Suprapubic skin (tissue), 4 donors: ENCODE measurements around the gene MTIF3. TPM values are rescaled to one million over a fixed set of nuclear protein-coding genes. Genes with fewer than 3 reads are reported as not detected.
A peak's percentile ranks its signal among the peaks of the same experiment; 100 is the strongest.

ENCODE experiments used
- DNase-seq, 2 donors: peaks; one replicate each; pipeline ENCODE4 v3.0.0-alpha.2; 2019; ENCODE audit warnings: low spot score in 2 of 2
- H3K27ac ChIP-seq: fragments of 200-600 bp; sonication (generic); one replicate; pipeline ENCODE4 v1.5.1; 2019
- H3K27me3 ChIP-seq: fragments of 200-600 bp; sonication (generic); one replicate; pipeline ENCODE4 v1.5.1; 2019
- H3K36me3 ChIP-seq: fragments of 200-600 bp; sonication (generic); one replicate; pipeline ENCODE4 v1.5.1; 2019
- H3K4me1 ChIP-seq: fragments of 200-600 bp; sonication (generic); one replicate; pipeline ENCODE4 v1.5.1; 2019
- H3K4me3 ChIP-seq: fragments of 200-600 bp; sonication (generic); one replicate; pipeline ENCODE4 v1.5.1; 2019; ENCODE audit warnings: mild to moderate bottlenecking
- H3K9me3 ChIP-seq: fragments of 200-600 bp; sonication (generic); one replicate; pipeline ENCODE4 v1.5.1; 2019
- CTCF ChIP-seq, 2 donors: fragments of 200-600 bp in 1 of 2; fragments of 450-650 bp in 1 of 2; sonication (generic) in 1 of 2; IDR thresholded peaks; one replicate each; pipeline ENCODE4 v1.5.1; 2016 to 2019; ENCODE audit warnings: antibody characterized with exemption in 2 of 2, mild to moderate bottlenecking in 1 of 2, moderate library complexity in 1 of 2
- EP300 ChIP-seq: sonication (generic); formaldehyde crosslinking; IDR thresholded peaks from one replicate; pipeline ENCODE4 v1.6.1; 2017; ENCODE audit warnings: antibody characterized with exemption
- POLR2A ChIP-seq, 2 donors: fragments of 450-650 bp; IDR thresholded peaks; one replicate each; pipeline ENCODE4 v1.6.1; 2017; ENCODE audit warnings: antibody characterized with exemption in 2 of 2, mild to moderate bottlenecking in 2 of 2, moderate library complexity in 2 of 2
- POLR2AphosphoS5 ChIP-seq, 3 donors: sonication (generic); formaldehyde crosslinking; IDR thresholded peaks; one replicate each; pipeline ENCODE4 v1.6.1; 2017; ENCODE audit warnings: antibody characterized with exemption in 3 of 3
- WGBS: methylation state at CpG from one replicate; pipeline ENCODE4 v1.1.5; 2018; 5-methylcytosine and 5-hydroxymethylcytosine counted together
- total RNA-seq, 4 donors: library from RNA; depleted of rRNA; stranded (reverse); fragments of >200 nt; gene quantifications; one replicate each; pipeline ENCODE4 v1.1.0, GENCODE V29; 2016

Gene MTIF3
- total RNA-seq, 4 donors from 2014 or later = 42.1 to 66.9 (median 48.0) TPM

- TF ChIP-seq EP300 (no peak), CTCF (IDR thresholded peaks at IDR 0.05) (no peak), POLR2AphosphoS5 (IDR thresholded peaks at IDR 0.05) (no peak), POLR2A (IDR thresholded peaks at IDR 0.05) (no peak)
- 84% methylated on average over 3 of the region's 3 CpGs for WGBS
Observed at GRCh38 chr13:27411341-27411740, 39.0 kb downstream of the MTIF3 start.

GRCh38 chr13:27409013-27409412 is 41.4 kb downstream of the MTIF3 start:
- TF ChIP-seq EP300 = no peak
- no peak for TF ChIP-seq POLR2A (IDR thresholded peaks at IDR 0.05)
- TF ChIP-seq CTCF (IDR thresholded peaks at IDR 0.05) = no peak
- TF ChIP-seq POLR2AphosphoS5 (IDR thresholded peaks at IDR 0.05) = no peak
- no peaks in the 10 kb centered on the region for H3K36me3 ChIP-seq
- H3K27me3 ChIP-seq = peaks cover 8% of the 10 kb centered on the region
- H3K9me3 ChIP-seq = no peaks in the 10 kb centered on the region
- no peak for DNase-seq
- H3K27ac ChIP-seq = no peak overlapping the region
- H3K4me3 ChIP-seq = no peak overlapping the region
- H3K4me1 ChIP-seq = peaks cover 2% of the 10 kb centered on the region
- 77% methylated on average over 2 of the region's 2 CpGs for WGBS

More at GRCh38 chr13:27411341-27411740, 39.0 kb downstream of the MTIF3 start:
- peaks cover 8% of the 10 kb centered on the region for H3K27me3 ChIP-seq
- H3K27ac ChIP-seq = no peak overlapping the region
- H3K4me1 ChIP-seq = no peaks in the 10 kb centered on the region
- H3K36me3 ChIP-seq = no peaks in the 10 kb centered on the region
- H3K4me3 ChIP-seq = no peak overlapping the region
- H3K9me3 ChIP-seq = no peaks in the 10 kb centered on the region
- DNase-seq = no peak

- Histone ChIP-seq H3K27ac (no peak overlapping the region), H3K4me1 (peaks cover 11% of the 10 kb centered on the region), H3K36me3 (no peaks in the 10 kb centered on the region), H3K27me3 (no peaks in the 10 kb centered on the region), H3K4me3 (no peak overlapping the region), H3K9me3 (no peaks in the 10 kb centered on the region)
- 69% methylated on average over 4 of the region's 4 CpGs for WGBS
- TF ChIP-seq POLR2AphosphoS5 (IDR thresholded peaks at IDR 0.05) (no peak), CTCF (IDR thresholded peaks at IDR 0.05) (no peak), POLR2A (IDR thresholded peaks at IDR 0.05) (no peak), EP300 (no peak)
- no peak for DNase-seq
Observed at GRCh38 chr13:27408074-27408473, 42.3 kb downstream of the MTIF3 start.

GRCh38 chr13:27406178-27406939 is 44.0 kb downstream of the MTIF3 start:
- H3K4me3 ChIP-seq = no peak overlapping the region
- H3K4me1 ChIP-seq = peaks cover 14% of the 10 kb centered on the region
- H3K36me3 ChIP-seq = no peaks in the 10 kb centered on the region
- H3K27me3 ChIP-seq = no peaks in the 10 kb centered on the region
- H3K27ac ChIP-seq = no peak overlapping the region
- TF ChIP-seq POLR2AphosphoS5 (IDR thresholded peaks at IDR 0.05) (no peak), EP300 (no peak), POLR2A (IDR thresholded peaks at IDR 0.05) (no peak), CTCF (IDR thresholded peaks at IDR 0.05) (peak; percentile 3 to 40)
- 88% methylated on average over 12 of the region's 12 CpGs for WGBS
- DNase-seq = no peak
- H3K9me3 ChIP-seq = no peaks in the 10 kb centered on the region

- H3K27ac ChIP-seq = no peak overlapping the region
- TF ChIP-seq POLR2A (IDR thresholded peaks at IDR 0.05) (no peak), POLR2AphosphoS5 (IDR thresholded peaks at IDR 0.05) (no peak), CTCF (IDR thresholded peaks at IDR 0.05) (no peak), EP300 (no peak)
- no peak for DNase-seq
- H3K9me3 ChIP-seq = no peaks in the 10 kb centered on the region
- H3K36me3 ChIP-seq = no peaks in the 10 kb centered on the region
- no peak overlapping the region for H3K4me3 ChIP-seq
- H3K4me1 ChIP-seq = peaks cover 21% of the 10 kb centered on the region
- H3K27me3 ChIP-seq = no peaks in the 10 kb centered on the region
- WGBS = 90% methylated on average over 5 of the region's 5 CpGs
Observed at GRCh38 chr13:27405546-27406134, 44.7 kb downstream of the MTIF3 start.
